ENCODE results near the gene PI16. TPM values are rescaled to one million over a fixed set of nuclear protein-coding genes. Genes with fewer than 3 reads are reported as not detected.
"Not testable (repeated sequence)": the region's sequence is repeated elsewhere in the genome, so short reads cannot be mapped to it uniquely, and the experiment has no call there.

The PI16 gene
- total RNA-seq, 1 donor from 2014 or later = not detected

- no peak for TF ChIP-seq CTCF (IDR thresholded peaks at IDR 0.05; ENCODE audit: insufficient read depth, low read length, severe bottlenecking)
- FAIRE-seq (no peak), DNase-seq (ENCODE audit: low read depth) (peak; percentile 51)
- H3K4me3 ChIP-seq (ENCODE audit: low read depth, low read length) = peak overlapping the region; percentile 83
- peaks cover 2% of the 10 kb centered on the region for H3K36me3 ChIP-seq (ENCODE audit: control insufficient read depth, insufficient read depth, low read length)
- H3K27me3 ChIP-seq (ENCODE audit: control insufficient read depth, insufficient read depth, low read length) = no peaks in the 10 kb centered on the region
Observed at GRCh38 chr6:36984581-36985416, 30.3 kb downstream of the PI16 start.

GRCh38 chr6:36985417-36985807 is 30.9 kb downstream of the PI16 start:
- H3K36me3 ChIP-seq (ENCODE audit: control insufficient read depth, insufficient read depth, low read length) = peaks cover 2% of the 10 kb centered on the region
- no peaks in the 10 kb centered on the region for H3K27me3 ChIP-seq (ENCODE audit: control insufficient read depth, insufficient read depth, low read length)
- TF ChIP-seq CTCF (IDR thresholded peaks at IDR 0.05; ENCODE audit: insufficient read depth, low read length, severe bottlenecking) = no peak
- FAIRE-seq (no peak), DNase-seq (ENCODE audit: low read depth) (no peak)
- H3K4me3 ChIP-seq (ENCODE audit: low read depth, low read length) = peak overlapping the region; percentile 83

GRCh38 chr6:36985808-36986703 is 31.5 kb downstream of the PI16 start, which contains the start of gene MTCH1:
Gene MTCH1 (minus strand): TSS chr6:36986196. CDS start chr6:36986173, 23 bp downstream.
- DNase-seq (ENCODE audit: low read depth) (peak; percentile 57), FAIRE-seq (no peak)
- H3K27me3 ChIP-seq (ENCODE audit: control insufficient read depth, insufficient read depth, low read length) = no peaks in the 10 kb centered on the region
- H3K4me3 ChIP-seq (ENCODE audit: low read depth, low read length) = peak within 1 kb of the TSS; percentile 83
- peaks cover 2% of the 10 kb centered on the region for H3K36me3 ChIP-seq (ENCODE audit: control insufficient read depth, insufficient read depth, low read length)
- TF ChIP-seq CTCF (IDR thresholded peaks at IDR 0.05; ENCODE audit: insufficient read depth, low read length, severe bottlenecking) = no peak

- no peaks in the 10 kb centered on the region for H3K27me3 ChIP-seq (ENCODE audit: control insufficient read depth, insufficient read depth, low read length)
- H3K36me3 ChIP-seq (ENCODE audit: control insufficient read depth, insufficient read depth, low read length) = peaks cover 2% of the 10 kb centered on the region
- no peak for TF ChIP-seq CTCF (IDR thresholded peaks at IDR 0.05; ENCODE audit: insufficient read depth, low read length, severe bottlenecking)
- H3K4me3 ChIP-seq (ENCODE audit: low read depth, low read length) = peak overlapping the region; percentile 83
- no peak for FAIRE-seq
- DNase-seq (ENCODE audit: low read depth) = no peak
Observed at GRCh38 chr6:36986704-36987047, 32.1 kb downstream of the PI16 start.

- no peak for TF ChIP-seq CTCF (IDR thresholded peaks at IDR 0.05; ENCODE audit: insufficient read depth, low read length, severe bottlenecking)
- no peak for DNase-seq (ENCODE audit: low read depth)
- FAIRE-seq = no peak
- H3K27me3 ChIP-seq (ENCODE audit: control insufficient read depth, insufficient read depth, low read length) = no peaks in the 10 kb centered on the region
- no peaks in the 10 kb centered on the region for H3K36me3 ChIP-seq (ENCODE audit: control insufficient read depth, insufficient read depth, low read length)
- H3K4me3 ChIP-seq (ENCODE audit: low read depth, low read length) = no peak overlapping the region
Observed at GRCh38 chr6:36989264-36989663, 34.7 kb downstream of the PI16 start.

GRCh38 chr6:36990401-36990800 is 35.9 kb downstream of the PI16 start:
- H3K4me3 ChIP-seq (ENCODE audit: low read depth, low read length); H3K27me3 ChIP-seq (ENCODE audit: control insufficient read depth, insufficient read depth, low read length); FAIRE-seq: not testable (repeated sequence)

More at GRCh38 chr6:36990401-36990800, 35.9 kb downstream of the PI16 start:
- not testable (repeated sequence) for DNase-seq (ENCODE audit: low read depth); H3K36me3 ChIP-seq (ENCODE audit: control insufficient read depth, insufficient read depth, low read length)
